Measurements from ENCODE around the gene CELA1. TPM values are rescaled to one million over a fixed set of nuclear protein-coding genes. Genes with fewer than 3 reads are reported as not detected.

CELA1 gene
- total and polyA plus RNA-seq, 2 of the 13 experiments (the other 11 are each of a cell fraction or from before 2014, with no cell fraction given), result not detected

- TF ChIP-seq MATR3 (CRISPR knock-in tag; IDR thresholded peaks at IDR 0.05) (no peak), FIP1L1 (IDR thresholded peaks at IDR 0.05; ENCODE audit: borderline replicate concordance, insufficient read depth, low read depth, low read length) (no peak), ATRX (CRISPR knock-in tag; IDR thresholded peaks at IDR 0.05; ENCODE audit: borderline replicate concordance) (no peak), JUND (CRISPR knock-in tag; IDR thresholded peaks at IDR 0.05) (no peak), ZNF430 (CRISPR knock-in tag; IDR thresholded peaks at IDR 0.05) (no peak)
Observed at GRCh38 chr12:51390457-51390856, 44.0 kb upstream of the CELA1 start (continued).

DNA sequence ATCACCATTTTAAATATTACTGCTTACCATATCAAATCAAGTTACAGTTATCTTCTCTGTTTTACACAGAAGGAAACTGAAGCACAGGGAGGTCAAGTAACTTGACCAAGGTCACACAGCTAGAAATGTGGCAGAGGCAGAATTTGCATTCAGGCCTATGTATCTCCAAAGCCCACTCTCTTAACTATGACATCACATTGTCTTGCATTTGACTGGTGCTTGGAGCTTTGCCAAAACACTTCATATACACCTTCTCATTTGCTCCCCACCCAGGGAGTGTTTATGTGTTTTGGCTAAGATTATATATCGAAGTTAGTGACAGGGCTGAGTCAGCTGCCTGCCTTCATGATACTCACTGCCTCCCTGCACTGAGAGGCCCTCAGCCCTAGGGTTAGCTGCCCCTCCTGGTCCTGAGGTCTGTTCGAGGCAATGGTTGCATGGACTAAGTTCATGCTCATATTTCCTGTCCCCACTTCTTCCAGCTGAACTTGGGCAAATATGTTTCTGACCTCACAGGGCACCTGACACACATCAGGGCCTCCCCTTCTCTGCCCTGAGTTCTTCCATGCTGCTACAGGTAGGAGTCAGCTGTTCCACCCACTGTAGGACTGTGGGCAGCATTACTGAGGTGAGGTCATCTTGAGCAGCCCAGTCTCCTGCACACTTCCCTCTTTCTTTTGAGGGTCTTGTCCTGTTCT lies 43.0 kb upstream of the CELA1 start:
- DNase-seq (ENCODE audit: low spot score) (no peak), FAIRE-seq (no peak), ATAC-seq (no peak)
- POLR2A ChIA-PET, result no interaction called here
- no TSS peak for BruUV-seq (replicated peaks)
- intact Hi-C loops (cut with micrococcal nuclease; ENCODE audit: unreplicated experiment) (no loop called here), in situ Hi-C loops (cut with HindIII; ENCODE audit: extremely low pct_ligation_motif_present, low pct_unique_long_range_greater_than_20kb) (no loop called here)
- no peaks in the 10 kb centered on the region for H4K20me1 ChIP-seq (ENCODE audit: insufficient read depth, low read length)
- WGBS (ENCODE audit: low lambda C conversion rate), result 88% methylated on average over 1 of the region's 2 CpGs
- H3K27me3 ChIP-seq (ENCODE audit: control insufficient read depth in 1 of 2, insufficient read depth in 2 of 2, low read length in 2 of 2), result peaks cover 5 to 26% of the 10 kb centered on the region in 2 experiments; a peak in 3 of 5 replicates
- H3K4me1 ChIP-seq (ENCODE audit: insufficient read depth, low read length), result peaks cover 8% of the 10 kb centered on the region; the same call in 1 of the 2 replicates
- H3K36me3 ChIP-seq (replicated peaks in 1 of 2; ENCODE audit: control insufficient read depth in 1 of 2, insufficient read depth in 2 of 2, low read length in 2 of 2), result no peaks in the 10 kb centered on the region
- no peak overlapping the region for H3K4me3 ChIP-seq (replicated peaks in 1 of 3; ENCODE audit: insufficient read depth in 1 of 3, low read depth in 2 of 3, low read length in 3 of 3)
- no peaks in the 10 kb centered on the region for H3K79me2 ChIP-seq (ENCODE audit: insufficient read depth, low read length)
- no peak overlapping the region for H3K9ac ChIP-seq (ENCODE audit: insufficient read depth, low read depth, low read length)
- H3K4me2 ChIP-seq (ENCODE audit: low read depth, low read length), result no peak overlapping the region
- CTCF ChIA-PET (ENCODE audit: low intra/inter-chr PET ratio, low total read pairs), result no interaction called here
- H3K9me3 ChIP-seq (ENCODE audit: low read length), result no peaks in the 10 kb centered on the region
- no peak overlapping the region for H2AFZ ChIP-seq (ENCODE audit: low read length)
- no peak overlapping the region for H3K27ac ChIP-seq (ENCODE audit: extremely low read length, insufficient read depth, low read length)
- TF ChIP-seq SALL2 (CRISPR knock-in tag; IDR thresholded peaks at IDR 0.05), result no peak
- no peak for TF ChIP-seq ZFP36L1 (CRISPR knock-in tag; IDR thresholded peaks at IDR 0.05)
- no peak for TF ChIP-seq ZNF614 (CRISPR knock-in tag; IDR thresholded peaks at IDR 0.05; ENCODE audit: borderline replicate concordance)
- TF ChIP-seq NBN (conservative IDR thresholded peaks at IDR 0.05), result no peak
- TF ChIP-seq ZNF414 (CRISPR knock-in tag; IDR thresholded peaks at IDR 0.05), result no peak
- no peak for TF ChIP-seq ZNF224 (CRISPR knock-in tag; IDR thresholded peaks at IDR 0.05)
- no peak for TF ChIP-seq KLF12 (CRISPR knock-in tag; IDR thresholded peaks at IDR 0.05; ENCODE audit: borderline replicate concordance)
- no peak for TF ChIP-seq JUND (CRISPR knock-in tag; IDR thresholded peaks at IDR 0.05)
- TF ChIP-seq NFATC3 (CRISPR knock-in tag; IDR thresholded peaks at IDR 0.05), result no peak
- TF ChIP-seq RBAK (CRISPR knock-in tag; IDR thresholded peaks at IDR 0.05), result no peak
- no peak for TF ChIP-seq ZNF207 (IDR thresholded peaks at IDR 0.05; ENCODE audit: borderline replicate concordance)
- no peak for TF ChIP-seq AKNA (CRISPR knock-in tag; IDR thresholded peaks at IDR 0.05; ENCODE audit: borderline replicate concordance)
- TF ChIP-seq, protein P1, sequence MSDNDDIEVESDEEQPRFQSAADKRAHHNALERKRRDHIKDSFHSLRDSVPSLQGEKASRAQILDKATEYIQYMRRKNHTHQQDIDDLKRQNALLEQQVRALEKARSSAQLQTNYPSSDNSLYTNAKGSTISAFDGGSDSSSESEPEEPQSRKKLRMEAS (IDR thresholded peaks at IDR 0.05), result no peak
- no peak for TF ChIP-seq TBX3 (IDR thresholded peaks at IDR 0.05; ENCODE audit: borderline replicate concordance)

Measured in HepG2 (cell line).